Stimulated activated CD4-positive, alpha-beta T cell treated with anti-CD3 and anti-CD28 coated beads, Interleukin-1b, Interleukin-23, amount 100 ng/mL, for 4 hours (primary cell): Measurements from ENCODE around the gene MARCO.
"Not testable (repeated sequence)": the region's sequence is repeated elsewhere in the genome, so short reads cannot be mapped to it uniquely, and the experiment has no call there.

ENCODE experiments used
- DNase-seq, 2 donors: peaks; one replicate each; pipeline ENCODE4 v3.0.0-alpha.2; 2020; ENCODE audit warnings: low read depth in 2 of 2

The MARCO gene

DNA sequence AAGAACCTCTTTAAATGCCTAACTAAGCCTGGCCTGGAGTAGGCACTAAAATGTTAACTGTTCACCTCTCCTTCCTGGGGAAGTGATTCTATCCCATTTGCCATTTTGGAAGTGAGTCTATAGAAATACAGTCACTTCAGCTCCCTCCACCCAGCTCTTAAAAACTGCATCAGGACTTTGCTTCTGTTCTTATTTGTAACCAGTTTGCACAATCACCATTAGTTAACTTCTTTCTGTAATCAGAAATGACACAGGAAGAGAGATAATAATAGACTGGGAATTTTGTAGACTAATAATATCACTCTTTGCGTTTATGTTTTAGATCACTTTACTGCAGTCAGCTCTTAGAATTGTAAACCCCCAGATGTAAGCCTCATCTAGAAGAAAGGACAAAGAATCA lies 16.0 kb upstream of the MARCO start:
- DNase-seq, result no peak

DNA sequence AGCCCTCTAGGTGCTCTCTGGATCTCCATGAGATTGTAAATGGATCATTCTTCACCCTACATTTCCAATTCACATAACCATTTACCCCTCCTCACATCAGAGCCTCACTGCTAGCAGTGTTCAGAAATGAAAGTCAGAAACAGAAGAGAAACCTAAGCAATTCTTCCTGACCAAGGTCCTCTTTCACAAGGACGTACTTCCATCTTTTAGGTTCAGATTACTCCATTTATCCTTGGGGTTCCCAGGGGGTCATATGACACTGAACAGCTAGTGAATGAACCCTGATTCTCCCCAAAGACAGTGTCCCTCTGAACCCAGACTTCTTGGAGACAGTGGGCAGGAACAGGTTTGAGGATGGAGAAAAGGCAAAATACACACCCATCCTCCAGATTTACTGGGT lies 12.9 kb upstream of the MARCO start:
- no peak for DNase-seq

DNA sequence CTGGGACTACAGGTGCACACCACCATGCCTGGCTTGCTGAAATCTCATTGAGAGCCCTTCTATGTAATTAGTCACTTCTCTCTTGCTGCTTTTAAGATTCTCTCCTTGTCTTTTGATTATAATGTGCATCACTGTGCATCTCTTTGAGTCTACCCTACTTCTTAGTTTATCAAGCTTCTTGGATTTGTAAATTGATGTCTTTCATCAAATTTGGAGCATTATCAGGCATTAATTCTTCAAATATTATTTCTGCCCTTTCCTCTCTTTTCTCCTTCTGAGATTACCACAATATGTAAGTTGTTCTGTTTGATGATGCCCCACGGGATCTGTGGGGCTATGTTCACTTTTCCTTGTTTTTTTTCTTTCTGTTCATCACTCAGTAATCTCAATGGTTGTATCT lies 9.0 kb upstream of the MARCO start:
- DNase-seq, result no peak

DNA sequence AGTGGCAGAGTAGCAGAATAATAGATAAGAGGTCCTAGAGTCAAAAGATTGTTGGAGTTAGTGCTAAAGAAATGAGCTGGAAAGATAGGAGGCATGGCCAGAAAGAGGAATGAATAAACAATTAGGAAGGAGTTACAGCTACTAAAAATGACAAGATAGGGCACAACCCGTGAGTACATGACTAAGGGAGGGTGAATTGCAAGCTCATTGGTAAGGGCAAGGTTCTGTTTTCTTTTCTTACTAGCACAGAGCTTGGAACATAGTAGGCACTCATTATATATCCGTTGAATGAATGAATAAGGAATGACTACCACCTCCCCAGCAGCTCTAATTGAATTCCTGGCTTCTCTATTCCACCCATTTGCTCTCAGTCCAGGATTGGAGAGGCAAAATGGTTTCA lies 5.7 kb upstream of the MARCO start:
- no peak for DNase-seq

DNA sequence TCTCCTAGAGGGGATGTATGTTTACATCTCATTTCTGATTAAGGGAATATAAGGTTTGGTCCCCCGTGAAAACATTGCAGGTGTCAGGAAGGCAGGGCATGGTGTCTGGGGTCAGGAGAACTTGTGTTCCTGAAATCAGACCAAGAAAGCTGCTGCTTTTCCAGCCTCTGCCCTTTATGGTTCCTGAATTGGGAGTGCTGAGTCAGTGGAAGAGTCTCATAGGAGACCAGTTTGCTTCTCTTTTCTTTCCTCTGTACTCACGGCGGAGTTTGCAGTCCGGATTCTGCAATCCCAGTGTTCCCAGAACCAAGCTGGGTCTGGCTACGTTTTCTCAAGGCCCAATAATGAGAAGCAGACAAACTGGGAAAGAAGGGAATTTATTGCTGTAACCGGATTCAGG lies 5.1 kb upstream of the MARCO start:
- no peak for DNase-seq

DNA sequence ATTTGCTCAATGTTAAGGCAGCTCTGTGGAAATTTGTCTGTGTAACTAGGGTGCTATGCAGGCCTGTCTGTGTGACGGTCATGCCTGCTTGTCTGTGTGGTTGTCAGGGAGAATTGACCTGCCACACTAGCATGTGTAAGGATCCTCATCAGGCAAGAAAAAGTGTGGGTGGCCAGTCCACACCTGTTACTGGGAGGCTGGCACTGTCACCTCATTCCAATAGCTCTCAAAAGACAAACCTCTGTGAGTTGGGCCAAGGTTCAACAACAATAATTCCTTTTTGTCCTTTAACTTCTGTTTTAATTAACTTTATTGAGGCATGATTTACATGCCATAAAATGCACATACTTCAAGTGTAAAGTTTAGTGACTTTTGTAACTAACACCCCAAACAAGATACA lies 4.2 kb upstream of the MARCO start:
- no peak for DNase-seq

DNA sequence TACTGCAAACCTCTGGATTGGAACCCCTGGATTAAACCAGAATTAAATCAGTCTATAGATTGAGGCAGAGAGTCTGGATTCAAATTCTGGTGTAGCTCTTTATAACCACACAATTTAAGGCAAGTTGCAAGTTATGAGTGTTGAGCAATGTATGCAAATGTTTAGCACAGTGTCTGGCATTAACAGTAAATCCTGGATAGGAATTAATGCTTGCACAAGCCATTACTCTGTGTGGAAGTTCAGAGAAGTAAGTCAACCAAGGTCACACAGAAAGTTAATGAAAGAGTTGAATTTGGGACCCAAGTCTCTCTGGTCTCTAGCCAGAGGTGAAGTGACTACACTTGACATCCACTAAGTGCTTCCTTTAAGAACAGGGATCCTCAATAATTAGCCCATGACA lies 2.0 kb upstream of the MARCO start:
- no peak for DNase-seq

DNA sequence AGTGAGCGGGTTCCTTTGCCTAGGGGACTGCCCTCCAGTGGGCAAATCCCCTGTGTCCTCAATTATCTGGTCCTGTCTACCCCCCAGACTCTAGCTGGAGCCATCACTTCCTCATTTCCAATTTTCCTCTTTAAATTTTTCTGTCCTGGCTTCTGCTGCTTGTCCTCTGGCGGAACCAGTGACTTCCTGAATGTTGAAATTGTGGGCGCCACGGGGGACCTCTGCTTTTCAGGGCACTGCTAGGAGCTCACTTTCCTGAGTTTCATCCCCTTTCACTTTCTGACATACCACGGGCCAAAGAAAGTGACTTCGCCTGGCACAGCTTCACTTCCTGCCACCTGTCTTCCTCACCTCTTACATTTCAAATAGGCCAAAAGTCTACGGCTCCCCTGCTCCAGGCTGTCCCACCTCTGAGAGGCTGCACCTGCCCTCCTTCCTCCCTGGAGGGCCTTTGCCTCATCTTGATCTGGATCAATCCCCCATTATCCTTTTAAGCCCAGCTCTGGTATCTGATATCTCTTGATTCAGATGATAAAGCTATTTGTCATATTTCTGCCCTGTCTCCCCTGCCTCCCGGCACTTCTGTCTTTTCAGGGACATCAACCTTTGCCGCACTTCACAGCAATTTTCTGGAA lies 1.4 kb upstream of the MARCO start:
- no peak for DNase-seq

DNA sequence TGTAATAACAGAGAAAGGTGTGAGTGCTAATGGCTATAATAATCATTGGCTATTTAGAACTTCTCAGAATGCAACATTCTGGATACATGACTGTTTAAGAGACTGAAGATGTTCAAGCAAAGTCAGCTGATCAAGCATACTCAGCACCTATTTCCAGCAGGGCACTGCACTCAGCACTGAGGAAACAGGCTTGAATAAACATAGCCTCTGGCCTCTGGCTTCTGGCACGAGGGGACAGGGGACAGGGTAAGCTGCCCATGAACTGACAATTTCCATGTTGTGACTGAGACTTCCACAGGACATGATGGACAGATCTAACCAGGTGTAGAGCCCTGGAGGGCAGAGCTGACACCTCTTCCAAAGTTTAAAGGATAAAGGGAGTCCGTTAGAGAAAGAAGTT lies 1.3 kb downstream of the MARCO start:
- DNase-seq, result no peak

DNA sequence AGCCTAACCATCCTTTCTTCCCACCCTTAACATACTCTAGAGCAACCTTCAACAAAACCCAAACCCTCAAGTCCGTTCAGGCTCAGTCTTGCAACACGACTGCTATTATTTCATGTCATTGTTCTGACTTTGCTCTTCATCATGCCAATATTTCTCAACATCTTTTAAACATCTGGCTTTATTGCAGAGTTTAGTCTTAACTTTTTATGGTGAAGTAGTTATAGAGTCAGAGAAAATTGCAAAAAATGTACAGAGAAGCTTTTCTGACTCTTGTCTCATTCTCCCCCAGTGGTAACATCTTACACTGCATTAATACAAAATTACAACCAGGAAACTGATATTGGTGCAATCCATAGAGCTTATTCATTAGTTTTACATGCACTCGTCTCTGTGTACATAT lies 3.9 kb downstream of the MARCO start:
- no peak for DNase-seq

DNA sequence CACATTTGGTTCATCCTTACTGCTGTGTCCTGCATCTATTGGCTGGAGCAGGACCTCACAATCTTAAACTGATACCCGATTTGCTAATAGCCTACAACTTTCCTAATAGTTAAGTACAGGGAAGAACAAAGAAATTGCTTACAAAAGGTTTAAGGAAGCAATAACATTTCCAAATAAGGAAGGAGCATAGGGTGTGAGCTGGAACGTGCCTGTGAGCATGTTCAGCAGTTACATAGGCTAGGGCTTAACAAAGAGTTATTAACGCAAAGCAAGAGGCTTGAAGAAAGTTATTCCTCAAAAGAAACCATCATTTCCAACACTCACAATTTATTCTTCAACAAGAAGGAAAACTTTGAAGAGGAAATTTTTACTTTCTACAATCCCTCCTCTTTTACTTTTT lies 6.3 kb downstream of the MARCO start:
- DNase-seq, result not testable (repeated sequence)

DNA sequence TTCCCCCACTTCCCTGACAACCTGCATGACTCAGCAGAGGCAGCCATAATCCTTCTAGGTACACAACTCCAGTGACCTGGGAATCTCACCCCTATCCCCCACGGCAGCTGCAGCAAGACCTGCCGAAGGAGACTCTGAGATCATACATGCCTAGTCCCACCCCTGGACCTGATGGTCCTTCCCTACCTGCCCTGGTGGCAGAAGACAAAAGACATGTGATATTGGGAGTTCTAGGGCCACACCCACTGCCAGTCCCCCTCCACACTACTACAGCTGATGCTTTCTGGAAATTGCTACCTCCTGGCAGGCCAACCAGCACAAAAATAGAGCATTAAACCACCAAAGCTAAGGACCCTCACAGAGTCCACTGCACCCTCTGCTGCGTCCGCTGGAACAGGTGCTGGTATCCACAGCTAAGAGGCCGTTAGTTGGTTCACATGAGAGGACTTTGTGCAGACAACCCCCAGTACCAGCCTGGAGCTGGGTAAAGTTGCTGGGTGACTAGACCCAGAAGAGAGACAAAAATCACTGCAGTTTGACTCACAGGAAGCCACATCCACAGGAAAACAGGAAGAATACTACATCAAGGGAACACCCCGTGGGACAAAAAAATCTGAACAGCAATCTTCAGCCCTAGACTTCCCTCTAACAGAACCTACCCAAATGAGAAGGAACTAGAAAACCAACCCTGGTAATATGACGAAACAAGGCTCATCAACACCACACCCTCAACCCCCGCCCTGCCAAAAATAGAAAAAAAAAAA lies 12.5 kb downstream of the MARCO start:
- no peak for DNase-seq

DNA sequence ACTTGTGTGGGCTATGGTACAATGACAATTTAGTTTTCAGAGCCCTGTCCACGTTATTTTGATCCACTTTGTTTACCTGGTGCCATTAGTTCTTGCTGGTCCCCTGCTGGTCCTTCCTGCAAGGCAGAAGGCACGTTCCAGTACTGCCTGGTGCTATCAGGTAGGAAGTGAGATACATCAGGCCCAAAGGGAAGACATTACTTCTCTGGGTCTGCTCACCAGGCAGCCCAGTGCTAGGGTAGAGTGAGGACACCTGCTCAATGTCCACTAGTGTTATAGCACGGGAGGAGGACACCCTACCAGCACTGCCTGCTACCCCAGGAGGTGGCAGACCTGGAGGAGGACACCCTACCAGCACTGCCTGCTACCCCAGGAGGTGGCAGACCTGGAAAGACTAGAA lies 23.7 kb downstream of the MARCO start:
- DNase-seq, result no peak

DNA sequence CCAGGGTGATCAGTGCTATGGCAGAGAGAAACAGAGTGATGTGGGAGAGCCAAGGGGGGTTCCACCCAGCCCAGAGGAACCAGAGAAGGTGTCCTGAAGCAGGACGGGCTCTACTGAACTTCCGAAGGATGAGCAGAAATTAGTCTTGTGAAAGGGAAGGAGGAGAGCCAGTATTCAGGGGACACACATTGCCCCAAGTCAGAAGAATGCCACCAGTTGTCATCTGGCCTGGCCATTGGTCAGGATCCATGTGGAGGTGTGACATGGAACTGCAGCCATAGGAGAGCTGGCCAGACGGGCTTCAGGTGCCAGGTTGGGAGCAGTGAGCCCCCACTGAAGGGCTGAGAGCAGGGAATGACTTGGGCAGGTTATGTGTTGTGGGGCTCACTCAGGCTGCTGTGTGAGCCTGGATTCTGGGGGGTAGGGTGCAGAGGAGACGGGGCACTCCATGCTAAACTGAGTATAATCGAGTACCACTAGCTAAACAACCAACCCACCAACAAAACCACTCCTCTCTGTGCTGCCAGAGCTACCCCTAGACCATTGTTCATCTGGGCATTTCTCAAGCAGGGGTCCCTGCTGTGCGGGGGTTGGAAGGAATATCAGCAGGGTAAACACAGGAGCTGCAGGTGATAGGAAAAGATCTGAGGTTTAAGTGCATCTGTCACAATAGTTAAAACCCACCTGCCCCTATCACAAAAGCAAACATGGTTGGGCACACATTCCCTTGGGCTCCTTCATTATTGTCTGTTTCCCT lies 25.3 kb downstream of the MARCO start:
- DNase-seq, result no peak

DNA sequence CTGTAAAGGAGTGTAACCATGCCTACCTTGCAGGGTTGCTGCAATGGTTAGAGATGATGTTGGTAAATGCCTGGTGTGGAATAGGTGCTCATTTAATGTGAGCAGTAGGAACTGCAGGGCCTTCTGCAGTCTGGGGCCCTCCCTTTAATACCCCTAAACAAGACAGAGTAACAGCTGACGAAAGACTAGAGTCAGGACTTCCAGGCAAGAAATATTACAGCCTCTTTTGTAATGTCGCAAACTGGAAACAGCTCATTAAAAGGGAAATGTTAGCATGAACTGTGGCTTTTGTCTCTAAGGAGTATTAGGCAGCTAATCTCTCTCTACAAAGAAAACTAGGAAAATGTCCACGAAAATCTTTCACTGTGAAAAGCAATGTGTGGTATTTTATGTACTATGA lies 26.0 kb downstream of the MARCO start:
- no peak for DNase-seq

DNA sequence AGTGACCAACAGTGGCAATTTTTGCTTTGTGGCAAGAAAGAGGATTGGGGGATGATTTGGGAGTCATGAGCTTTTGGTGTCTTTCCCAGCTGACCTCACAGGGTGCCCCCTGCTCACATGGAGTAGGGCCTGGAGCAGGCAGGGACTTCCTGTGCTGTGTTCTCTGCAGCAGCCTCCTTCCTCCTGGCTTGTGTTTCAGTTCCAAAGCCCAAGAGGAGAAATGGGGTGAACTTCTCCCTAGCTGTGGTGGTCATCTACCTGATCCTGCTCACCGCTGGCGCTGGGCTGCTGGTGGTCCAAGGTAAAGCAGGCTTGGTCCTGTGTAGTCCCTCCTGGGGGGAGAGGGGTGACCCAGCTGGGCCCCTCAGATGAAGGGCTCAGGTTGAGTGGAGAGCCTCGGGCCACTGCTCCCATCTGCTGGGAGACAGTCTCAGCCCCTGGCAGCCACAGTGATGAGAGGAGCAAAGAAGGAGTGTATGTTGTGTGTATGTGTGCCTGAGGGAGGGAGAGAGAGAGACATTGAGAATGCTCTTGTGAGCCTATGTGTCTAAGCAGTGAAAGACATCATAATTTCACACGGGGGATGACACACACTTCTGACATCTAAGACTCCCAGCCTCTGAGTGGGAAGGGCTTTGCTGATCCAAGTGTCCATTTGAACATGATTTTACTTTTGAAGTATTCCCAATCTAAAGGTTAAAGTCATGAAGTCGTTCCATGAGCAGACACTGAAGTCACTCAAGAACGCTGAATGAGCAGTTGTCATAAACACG lies 27.2 kb downstream of the MARCO start:
- no peak for DNase-seq

DNA sequence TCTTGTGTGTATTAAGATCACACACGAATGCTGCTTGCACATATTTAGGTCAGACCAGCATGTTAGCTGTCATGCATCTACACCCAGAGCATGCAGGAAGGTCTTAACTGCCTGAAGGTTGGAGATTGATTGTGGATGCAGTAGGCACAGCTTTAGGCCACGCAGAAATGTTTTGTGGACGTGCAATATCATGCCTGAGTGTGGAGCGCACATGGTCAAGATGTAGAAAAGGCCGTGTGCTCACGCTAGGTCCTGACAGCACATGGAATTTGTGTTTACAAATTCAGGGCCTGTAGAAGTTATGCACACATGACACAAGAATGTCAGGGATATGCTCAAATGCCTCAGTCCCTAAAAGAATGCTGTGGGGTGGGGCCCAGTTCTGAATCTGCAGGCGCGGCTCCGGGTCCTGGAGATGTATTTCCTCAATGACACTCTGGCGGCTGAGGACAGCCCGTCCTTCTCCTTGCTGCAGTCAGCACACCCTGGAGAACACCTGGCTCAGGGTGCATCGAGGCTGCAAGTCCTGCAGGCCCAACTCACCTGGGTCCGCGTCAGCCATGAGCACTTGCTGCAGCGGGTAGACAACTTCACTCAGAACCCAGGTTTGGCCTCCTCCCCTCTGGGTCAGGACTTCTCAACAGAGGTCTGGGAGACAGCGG lies 27.9 kb downstream of the MARCO start:
- DNase-seq, result no peak

DNA sequence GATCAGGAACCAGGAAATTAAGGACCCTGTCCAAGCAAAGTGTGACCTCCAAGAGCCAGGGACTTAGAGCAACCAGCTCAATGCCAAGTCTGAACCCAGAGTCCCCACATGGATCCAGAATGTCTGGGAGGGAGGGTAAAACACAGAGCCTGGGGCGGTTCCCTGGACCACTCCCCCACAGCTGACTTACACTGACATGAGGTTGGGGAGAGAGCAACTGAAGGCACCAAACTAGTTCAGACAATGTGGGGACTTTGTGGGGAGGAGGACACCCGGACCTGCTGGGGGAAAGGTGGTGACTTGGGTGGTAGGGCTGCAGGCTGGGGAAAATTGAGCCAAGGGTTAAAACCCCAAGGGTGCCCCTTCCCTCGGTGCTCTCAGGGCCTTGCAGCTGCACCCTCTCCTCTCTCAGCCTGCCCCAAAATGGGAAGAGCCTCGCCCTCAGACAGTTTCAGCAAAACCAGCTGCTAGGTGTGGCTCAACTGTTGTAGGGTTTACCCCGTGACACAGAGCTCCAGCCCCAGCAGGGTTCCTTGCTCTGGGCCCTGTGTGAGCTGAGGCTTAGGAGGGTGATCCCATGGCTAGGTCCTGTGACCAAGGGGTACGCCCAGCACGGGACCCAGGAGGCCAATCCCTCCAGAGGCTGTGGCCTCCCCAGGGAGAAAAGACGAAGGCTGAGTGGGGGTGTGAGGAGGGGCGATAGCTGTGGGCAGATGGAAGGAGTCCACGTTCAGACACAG lies 28.6 kb downstream of the MARCO start:
- no peak for DNase-seq

DNA sequence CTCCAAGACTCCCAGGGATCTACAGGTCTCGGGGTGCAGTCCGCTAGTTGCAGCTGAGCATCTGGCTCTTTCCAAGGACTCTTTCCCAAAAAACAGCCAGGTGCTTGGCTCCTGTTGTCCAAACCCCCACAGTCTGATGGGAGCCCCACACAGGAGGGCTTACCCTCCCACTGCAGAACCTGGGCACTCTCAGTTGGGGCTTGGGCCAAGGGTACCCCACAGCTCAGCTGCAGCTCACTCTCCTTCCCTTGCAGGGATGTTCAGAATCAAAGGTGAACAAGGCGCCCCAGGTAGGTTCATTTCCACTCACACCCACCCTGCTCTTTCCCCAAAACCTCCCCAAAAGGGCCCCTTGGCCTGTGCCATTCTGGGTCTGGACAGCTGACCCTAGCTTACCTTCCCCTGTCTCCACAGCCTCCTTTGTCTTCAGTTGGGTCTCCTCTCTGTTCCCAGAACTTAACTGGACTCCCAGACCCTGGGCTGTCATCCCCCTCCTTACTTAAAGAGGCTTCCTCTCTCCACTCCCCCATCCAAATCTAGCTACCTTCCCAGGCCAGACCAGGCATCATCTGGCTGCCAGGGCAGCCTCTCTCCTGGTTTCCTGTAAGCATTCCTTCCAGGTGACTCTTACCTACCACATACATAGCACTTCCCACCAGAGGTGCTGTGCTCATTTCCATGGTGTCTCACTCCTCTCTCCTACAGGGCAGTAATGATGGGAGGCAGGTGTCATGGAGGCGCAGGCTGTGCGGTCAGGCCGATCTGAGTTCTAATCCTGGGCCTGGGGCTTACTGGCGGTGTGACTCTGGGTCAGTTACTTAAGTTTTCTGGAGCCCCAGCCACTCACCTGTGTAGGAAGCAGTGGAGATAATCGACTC lies 29.5 kb downstream of the MARCO start:
- no peak for DNase-seq

DNA sequence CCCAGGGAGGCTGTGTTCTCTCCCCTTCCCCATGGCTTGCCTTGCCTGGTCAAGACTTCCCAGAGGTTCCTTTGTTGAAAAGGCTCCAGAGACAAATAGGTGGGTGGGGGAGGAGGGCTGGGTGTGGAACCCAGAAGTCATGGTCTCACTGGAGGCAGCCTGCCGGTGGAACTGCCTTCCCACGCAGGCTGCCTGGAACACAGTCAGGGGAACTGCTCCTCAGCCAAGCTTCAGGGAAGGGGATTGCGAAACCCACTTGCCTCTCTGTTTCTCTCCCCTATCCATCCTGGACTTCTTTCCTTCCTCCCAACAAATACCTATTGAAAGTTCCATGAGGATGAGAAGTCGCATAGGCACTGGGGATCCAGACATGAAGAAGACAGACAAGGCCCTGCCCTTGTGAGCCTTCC lies 31.6 kb downstream of the MARCO start:
- no peak for DNase-seq
